GM19193 (cell line): ENCODE results near the gene ACOX3.

Experiments
- POLR2A ChIP-seq: IDR thresholded peaks from 4 replicates; pipeline ENCODE4 v1.6.1; 2011; ENCODE audit not compliant: insufficient read depth, insufficient read length; ENCODE audit errors: extremely low read depth

Gene ACOX3

DNA sequence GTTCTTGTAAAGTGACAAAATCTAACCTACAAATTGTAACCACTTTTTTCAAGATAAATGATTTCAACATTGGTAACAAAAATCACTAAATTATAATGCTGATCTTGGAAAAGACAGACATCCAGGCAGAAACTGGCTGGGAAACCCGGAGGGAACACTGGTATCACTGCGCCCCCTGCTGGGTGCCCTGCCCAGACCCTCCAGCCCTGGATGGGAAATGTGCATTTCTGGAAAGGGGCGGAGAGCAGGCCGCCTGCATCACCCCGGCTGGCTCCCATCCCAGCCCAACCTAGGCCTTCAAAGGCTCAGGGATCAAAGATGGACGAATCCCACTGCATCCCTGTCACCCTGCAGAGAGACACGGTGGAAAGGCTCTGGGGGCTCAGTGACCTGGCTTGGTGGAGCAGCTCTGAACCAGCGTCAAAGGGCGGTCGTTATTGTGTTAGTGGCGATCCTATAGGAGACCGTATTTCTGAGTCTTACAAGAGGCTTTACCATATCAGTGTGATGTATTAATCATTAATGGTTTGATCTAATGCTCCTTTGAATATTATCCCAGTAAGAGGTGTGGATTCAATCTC, 37.3 kb downstream of the ACOX3 start:
- TF ChIP-seq POLR2A = no peak

DNA sequence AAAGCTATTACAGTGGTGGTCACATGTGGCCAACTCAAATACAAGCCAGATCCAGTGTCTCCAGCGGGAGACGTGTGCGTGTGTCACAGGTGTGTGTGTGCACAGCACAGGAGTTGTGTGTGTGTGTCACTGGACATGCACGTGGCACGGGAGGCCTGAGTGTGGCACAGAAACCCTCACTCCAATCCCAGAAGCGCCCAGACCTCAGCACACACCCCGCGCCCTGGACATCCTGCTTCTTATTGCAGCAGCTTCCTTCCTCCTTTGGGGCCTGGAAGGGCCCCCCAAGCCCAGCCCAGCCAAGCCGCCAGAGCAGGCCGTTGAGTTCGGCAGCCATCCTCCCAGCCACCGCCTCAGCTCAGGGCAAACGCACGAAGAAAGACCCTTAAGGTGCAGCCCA, 37.9 kb downstream of the ACOX3 start:
- TF ChIP-seq POLR2A = no peak

DNA sequence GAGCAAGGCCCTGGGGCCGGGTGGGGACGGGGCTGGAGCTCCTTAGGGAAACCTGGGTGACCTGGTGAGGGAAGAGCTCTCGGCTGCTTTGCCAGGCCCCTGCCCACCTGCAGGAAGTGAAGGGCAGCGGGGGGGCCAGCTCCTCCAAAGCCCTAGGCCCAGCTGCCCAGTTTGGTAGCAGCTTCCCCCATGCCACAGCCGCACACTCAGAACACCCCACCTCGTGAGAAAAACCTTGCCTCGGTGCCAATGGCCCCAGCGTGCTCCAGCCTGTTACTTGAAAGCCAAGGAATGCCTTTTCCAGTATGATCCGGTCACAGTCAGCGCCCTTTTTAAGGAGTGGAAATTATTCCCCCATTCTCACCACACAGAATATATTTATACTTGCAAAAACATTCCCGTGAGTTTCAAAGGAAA, 38.3 kb downstream of the ACOX3 start:
- no peak for TF ChIP-seq POLR2A

DNA sequence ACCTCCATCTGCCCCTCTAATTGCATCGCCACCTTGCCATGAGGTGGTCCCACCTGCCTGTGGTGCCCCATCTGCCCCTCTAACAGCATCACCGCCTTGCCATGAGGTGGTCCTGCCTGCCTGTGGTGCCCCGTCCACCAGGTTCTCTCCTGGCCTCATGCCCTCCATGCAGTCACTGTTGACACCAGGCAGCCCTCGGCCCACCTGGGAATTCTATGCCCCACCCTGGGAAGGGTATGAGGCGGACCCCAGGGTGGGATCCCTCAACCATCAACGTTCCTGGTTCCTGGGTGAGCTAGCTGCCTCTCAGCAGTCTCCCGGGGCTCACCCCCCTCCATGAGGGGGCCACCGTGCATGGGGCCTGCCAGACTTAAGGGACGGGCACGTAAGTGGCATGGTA, 38.9 kb downstream of the ACOX3 start:
- no peak for TF ChIP-seq POLR2A

DNA sequence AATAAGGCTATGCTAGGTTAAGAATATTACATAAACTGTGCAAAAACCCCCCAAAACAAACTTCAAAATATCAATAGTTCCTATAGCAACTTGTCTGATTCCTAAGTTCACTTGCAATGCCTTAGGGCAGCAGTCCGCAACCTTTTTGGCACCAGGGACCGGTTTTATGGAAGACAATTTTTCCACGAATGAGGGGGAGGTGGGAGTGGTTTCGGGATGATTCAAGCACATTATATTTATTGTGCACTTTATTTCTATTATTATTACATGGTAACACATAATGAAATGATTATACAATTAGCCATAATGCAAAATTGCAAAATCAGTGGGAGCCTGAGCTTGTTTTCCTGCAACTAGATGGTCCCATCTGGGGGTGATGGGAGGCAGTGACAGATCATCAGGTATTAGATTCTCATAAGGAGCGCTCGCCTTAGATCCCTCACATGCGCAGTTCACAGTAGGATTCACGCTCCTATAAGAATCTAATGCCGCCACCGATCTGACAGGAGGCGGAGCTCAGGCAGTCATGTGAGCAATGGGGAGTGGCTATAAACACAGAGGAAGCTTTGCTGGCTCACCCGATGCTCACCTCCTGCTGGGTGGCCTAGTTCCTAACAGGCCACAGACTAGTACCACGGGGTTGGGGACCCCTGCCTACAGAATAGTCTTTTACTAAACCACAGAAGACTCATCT, 39.7 kb downstream of the ACOX3 start:
- TF ChIP-seq POLR2A = no peak

DNA sequence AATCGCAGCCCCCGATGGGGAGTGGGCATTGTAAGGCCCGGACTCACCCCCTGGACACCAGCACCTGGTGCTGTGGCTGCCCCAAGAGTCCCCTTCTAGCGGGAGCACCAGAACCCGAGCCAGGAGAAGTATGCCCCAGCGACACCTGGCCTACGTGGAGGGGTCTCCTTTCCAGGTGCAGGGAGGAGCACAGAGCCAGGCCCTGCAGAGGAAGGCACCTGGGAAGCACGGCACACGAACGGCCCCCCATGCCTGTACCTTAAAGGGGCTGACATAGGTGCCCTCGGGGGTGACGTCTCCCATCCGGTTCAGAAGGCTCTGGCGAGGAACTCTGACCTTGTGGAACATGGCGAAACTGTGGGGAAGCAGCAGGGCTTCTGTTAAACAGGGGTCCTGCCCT, 41.2 kb downstream of the ACOX3 start:
- TF ChIP-seq POLR2A = no peak

DNA sequence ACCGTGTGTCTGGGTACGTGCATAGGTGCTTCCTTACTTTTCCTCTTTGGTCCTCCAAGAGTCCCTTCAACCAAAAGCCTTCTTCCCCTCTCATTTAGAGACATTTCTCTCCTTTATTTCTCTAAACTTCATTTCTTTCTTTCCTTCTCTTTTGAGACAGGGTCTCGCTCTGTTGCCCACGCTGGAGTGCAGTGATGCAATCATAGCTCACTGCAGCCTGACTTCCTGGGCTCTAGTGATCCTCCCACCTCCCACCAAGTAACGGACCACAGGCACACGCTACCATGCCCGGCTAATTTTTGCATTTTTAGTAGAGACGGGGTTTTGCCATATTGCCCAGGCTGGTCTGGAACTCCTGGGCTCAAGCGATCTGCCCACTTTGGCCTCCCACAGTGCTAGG, 42.2 kb downstream of the ACOX3 start:
- no peak for TF ChIP-seq POLR2A

DNA sequence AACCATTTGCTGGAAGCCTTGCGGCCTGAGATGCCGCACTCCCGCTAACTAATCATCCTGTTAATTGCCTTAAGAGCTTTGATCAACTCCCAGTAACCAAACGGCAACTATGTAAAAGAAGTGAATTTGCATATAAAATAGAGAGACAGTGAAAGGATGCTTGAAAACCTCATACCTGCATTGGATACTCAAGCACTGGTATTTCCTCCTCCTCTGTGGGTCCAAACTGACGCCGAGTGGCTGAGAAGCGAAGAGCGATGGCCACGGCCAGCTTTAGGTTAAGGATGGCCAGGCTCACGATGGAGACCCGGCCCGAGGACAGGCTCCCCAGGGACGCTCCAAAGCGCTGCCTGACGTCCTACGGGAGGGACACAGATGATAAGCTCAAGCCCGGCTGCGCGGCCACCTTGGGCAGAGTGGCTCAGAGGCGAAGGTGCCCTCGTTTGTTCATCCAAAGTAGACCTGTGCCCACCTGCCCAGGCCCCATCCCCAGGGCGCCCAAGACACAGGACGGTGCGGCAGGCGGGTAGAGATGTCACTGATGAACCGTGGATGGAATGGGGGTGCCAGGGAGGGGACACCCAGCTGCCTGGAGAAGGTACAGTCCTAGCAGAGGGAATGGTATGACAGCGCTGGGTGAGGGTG, 43.6 kb downstream of the ACOX3 start:
- no peak for TF ChIP-seq POLR2A

DNA sequence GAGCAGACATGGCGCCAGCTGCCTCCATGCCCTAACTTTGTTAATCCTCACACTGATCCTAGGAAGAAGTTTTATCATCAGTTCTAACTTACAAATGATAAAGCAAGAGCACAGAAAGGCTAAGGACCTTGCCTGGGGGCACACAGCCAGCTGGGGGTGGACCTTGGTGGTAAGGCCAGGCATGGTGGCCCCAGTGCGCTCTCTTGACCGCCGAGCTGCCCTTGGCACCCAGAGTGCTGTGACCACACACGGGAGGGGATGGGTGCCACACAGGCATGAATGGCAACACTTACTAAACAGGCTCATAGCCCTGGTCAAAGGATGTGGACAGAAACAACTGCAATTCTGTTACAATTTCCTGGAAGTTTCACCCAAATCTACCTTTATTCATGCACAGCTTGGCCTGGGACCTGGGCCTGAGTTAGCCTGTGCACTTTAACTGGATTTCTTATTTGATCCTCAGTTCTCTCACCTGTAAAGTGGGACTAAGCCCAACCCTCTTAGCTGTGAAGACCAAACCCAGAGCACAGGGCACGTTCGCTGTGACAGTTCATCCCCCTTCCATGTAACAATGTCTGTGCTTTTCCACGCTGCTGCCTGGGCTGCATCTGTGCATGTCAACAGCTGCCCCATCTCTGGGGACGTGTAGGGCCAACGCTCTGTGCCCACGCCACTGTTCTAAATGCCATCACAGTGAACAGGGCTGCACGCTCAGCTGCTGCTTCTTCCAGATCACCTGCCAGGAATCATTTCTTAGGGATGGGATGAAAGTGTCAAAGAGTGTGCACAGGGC, 44.8 kb downstream of the ACOX3 start:
- TF ChIP-seq POLR2A = no peak

DNA sequence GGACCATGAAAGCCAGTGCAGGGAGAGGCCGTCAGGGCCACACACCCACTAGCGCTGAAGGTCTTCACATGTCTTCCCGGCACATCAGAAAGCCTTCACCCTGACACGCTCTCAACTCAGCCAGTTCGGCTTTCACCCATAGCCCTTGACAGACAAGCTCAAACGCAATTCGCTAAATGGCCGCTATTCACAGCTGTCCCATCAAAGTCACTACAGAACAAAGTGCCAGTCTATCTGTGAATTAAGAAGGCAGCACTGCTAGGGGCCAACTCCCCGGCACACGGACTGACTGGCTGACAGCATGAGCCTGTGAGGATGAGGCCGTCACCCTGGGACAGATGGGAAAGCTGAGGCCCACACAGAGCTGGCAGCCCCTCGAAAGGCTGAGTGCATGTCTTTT, 45.7 kb downstream of the ACOX3 start:
- no peak for TF ChIP-seq POLR2A

DNA sequence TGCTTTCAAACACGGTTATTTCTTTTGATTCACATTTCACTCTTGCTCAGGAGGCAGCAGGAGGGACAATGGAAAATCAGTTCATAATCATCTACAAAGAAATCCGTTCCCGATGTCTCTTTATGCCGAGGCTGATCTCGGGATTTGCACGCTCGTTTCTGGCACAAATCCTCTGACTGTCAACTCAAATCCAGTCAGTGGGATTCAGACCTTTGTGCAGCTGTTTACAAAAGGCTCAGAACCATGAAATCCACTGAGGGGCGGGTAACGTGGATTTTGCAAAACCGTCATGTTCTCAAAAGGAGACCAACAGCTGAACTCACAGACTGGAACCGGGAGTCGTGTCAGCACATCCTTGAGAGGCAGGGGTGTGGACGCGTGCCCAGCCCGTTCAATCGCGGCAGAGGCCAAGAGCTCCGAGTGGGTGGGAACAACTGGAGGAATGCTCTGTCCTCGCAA, 46.4 kb downstream of the ACOX3 start:
- TF ChIP-seq POLR2A = no peak

DNA sequence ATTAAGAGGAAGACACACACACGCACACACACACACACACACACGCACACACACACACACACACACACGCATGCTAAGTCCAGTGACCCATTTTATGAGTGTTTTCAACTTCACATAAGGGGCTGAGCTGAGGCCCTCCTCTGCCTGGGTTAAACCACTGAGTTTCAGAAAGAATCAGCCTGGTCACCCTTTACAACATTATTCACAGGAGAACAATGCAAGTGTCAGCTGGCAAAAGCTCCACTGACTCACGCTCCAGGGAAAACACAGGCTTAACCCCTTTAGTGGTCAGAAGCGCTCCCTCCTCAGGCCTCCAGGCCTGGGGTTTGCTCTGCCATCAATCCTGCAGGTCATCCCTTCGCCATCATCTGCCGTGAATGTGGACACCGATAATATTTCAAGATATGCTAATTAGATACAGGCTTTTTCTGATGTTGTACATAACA, 46.9 kb downstream of the ACOX3 start:
- TF ChIP-seq POLR2A = no peak

DNA sequence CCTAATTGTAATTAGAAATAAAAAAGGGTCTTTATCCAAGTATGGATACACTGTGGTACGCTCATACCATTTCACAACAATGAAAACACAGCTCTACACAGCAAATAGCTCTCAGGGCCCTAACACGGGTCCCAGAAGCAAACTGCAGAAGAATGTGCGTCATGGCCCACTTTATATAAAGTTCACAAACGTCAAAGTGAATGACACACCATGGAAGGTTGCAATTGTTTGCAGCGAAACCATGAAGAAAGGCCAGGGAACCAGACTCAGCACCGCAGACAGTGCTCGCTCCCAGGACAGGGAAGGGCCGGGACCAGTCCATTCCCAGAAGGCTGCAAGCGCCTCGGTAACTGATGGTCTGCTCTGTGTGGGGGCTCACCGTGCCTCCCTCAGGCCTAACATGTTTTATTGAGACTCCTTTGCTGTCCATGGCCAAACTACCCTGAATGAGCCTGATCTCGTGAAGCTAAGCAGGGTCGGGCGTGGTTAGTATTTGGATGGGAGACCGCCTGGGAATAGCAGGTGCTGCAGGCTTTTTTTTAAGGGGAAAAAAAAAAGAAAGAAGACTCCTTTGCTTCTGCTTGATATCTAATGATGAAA, 47.8 kb downstream of the ACOX3 start:
- no peak for TF ChIP-seq POLR2A

DNA sequence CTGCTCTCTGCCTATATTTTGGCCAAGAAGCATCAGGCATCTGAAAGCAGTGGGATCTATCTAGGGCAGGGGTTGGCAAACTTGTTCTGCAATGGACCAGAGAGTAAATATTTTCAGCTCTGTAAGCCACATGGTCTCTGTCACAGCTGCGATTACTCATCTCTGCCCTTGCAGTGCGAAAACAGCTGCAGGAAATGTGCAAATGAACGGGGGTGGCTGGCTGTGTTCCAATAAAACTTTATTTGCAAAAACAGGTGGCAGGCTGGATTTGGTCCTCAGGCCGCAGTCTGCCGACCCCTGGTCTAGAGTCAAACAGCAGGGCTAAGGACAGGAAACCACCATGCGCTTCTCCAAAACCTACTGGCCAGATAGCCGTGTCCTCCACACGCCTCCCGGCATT, 48.6 kb downstream of the ACOX3 start:
- no peak for TF ChIP-seq POLR2A

DNA sequence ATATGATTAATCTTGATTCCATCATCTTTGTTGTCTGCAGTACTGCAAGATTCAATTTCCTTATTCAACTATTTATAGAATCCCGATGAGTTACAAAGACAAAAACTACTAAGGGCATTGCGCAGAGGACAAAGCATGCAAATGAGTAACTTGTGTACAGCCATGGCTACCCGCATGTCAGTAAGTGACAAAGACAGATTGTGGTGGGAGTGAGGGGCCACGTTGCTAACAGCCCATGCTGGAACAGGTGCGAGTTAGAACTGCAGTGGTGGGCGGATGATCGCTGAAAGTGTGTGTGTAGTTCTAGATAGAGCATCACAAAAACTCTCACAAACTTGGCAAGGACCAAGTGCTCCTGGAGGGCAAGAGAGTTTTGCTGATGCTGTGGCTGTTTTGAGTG, 49.5 kb downstream of the ACOX3 start:
- TF ChIP-seq POLR2A = no peak
